ENCODE measurements around the gene UXS1.

UXS1 gene

GRCh38 chr2:106195981-106196380 lies 1.9 kb upstream of the UXS1 start:
- Mint-ChIP-seq H3K27ac (no peak overlapping the region), H3K9me3 (no peaks in the 10 kb centered on the region), H3K4me3 (no peak overlapping the region), H3K4me1 (peaks cover 26% of the 10 kb centered on the region), H3K36me3 (peaks cover 11% of the 10 kb centered on the region)
- ATAC-seq (no peak), DNase-seq (ENCODE audit: low spot score in 2 of 2) (no peak)

- Mint-ChIP-seq H3K4me1 (peaks cover 30% of the 10 kb centered on the region), H3K4me3 (peak overlapping the region; percentile 70), H3K27ac (no peak overlapping the region), H3K9me3 (no peaks in the 10 kb centered on the region), H3K36me3 (peaks cover 11% of the 10 kb centered on the region)
- ATAC-seq: no peak
- no peak for DNase-seq (ENCODE audit: low spot score in 2 of 2)
These were observed 1.4 kb upstream of the UXS1 start for GRCh38 chr2:106195456-106195855.

GRCh38 chr2:106193690-106193976 lies 468 bp downstream of the UXS1 start:
- Mint-ChIP-seq H3K4me3 (peak overlapping the region; percentile 70), H3K9me3 (no peaks in the 10 kb centered on the region), H3K36me3 (peaks cover 26% of the 10 kb centered on the region), H3K27ac (peak overlapping the region; percentile 29), H3K4me1 (peaks cover 47% of the 10 kb centered on the region)
- DNase-seq (ENCODE audit: low spot score in 2 of 2): no peak
- no peak for ATAC-seq

- ATAC-seq (peak; percentile 76), DNase-seq (ENCODE audit: low spot score in 2 of 2) (peak; percentile 26 to 74)
- Mint-ChIP-seq H3K9me3 (no peaks in the 10 kb centered on the region), H3K4me3 (peak overlapping the region; percentile 70), H3K27ac (peak overlapping the region; percentile 29), H3K36me3 (peaks cover 28% of the 10 kb centered on the region), H3K4me1 (peaks cover 53% of the 10 kb centered on the region)
These were observed 1.1 kb downstream of the UXS1 start for GRCh38 chr2:106192752-106193689.

GRCh38 chr2:106191511-106192016 lies 2.5 kb downstream of the UXS1 start:
- DNase-seq (ENCODE audit: low spot score in 2 of 2) (no peak), ATAC-seq (no peak)
- Mint-ChIP-seq H3K27ac (no peak overlapping the region), H3K9me3 (no peaks in the 10 kb centered on the region), H3K4me3 (peak overlapping the region; percentile 70), H3K4me1 (peaks cover 53% of the 10 kb centered on the region), H3K36me3 (peaks cover 28% of the 10 kb centered on the region)

GRCh38 chr2:106189764-106190468 lies 4.2 kb downstream of the UXS1 start:
- Mint-ChIP-seq H3K4me3 (no peak overlapping the region), H3K27ac (peak overlapping the region; percentile 18), H3K4me1 (peaks cover 54% of the 10 kb centered on the region), H3K9me3 (no peaks in the 10 kb centered on the region), H3K36me3 (peaks cover 25% of the 10 kb centered on the region)
- no peak for DNase-seq (ENCODE audit: low spot score in 2 of 2)
- no peak for ATAC-seq

GRCh38 chr2:106189325-106189724 lies 4.8 kb downstream of the UXS1 start:
- DNase-seq (ENCODE audit: low spot score in 2 of 2) (no peak), ATAC-seq (no peak)
- no peak overlapping the region for H3K4me3 Mint-ChIP-seq
- no peaks in the 10 kb centered on the region for H3K9me3 Mint-ChIP-seq
- H3K4me1 Mint-ChIP-seq: peaks cover 55% of the 10 kb centered on the region
- peaks cover 20% of the 10 kb centered on the region for H3K36me3 Mint-ChIP-seq
- H3K27ac Mint-ChIP-seq: peak overlapping the region; percentile 18

GRCh38 chr2:106187273-106187891 lies 6.7 kb downstream of the UXS1 start:
- H3K4me3 Mint-ChIP-seq: no peak overlapping the region
- H3K27ac Mint-ChIP-seq: no peak overlapping the region
- H3K9me3 Mint-ChIP-seq: no peaks in the 10 kb centered on the region
- H3K4me1 Mint-ChIP-seq: peaks cover 53% of the 10 kb centered on the region
- peaks cover 17% of the 10 kb centered on the region for H3K36me3 Mint-ChIP-seq
- no peak for ATAC-seq
- no peak for DNase-seq (ENCODE audit: low spot score in 2 of 2)

GRCh38 chr2:106185475-106186184 lies 8.5 kb downstream of the UXS1 start:
- Mint-ChIP-seq H3K36me3 (peaks cover 17% of the 10 kb centered on the region), H3K9me3 (no peaks in the 10 kb centered on the region), H3K4me1 (peaks cover 38% of the 10 kb centered on the region), H3K27ac (no peak overlapping the region), H3K4me3 (no peak overlapping the region)
- DNase-seq (ENCODE audit: low spot score in 2 of 2): no peak
- ATAC-seq: no peak

- Mint-ChIP-seq H3K4me3 (no peak overlapping the region), H3K36me3 (peaks cover 14% of the 10 kb centered on the region), H3K4me1 (peaks cover 33% of the 10 kb centered on the region), H3K9me3 (no peaks in the 10 kb centered on the region), H3K27ac (no peak overlapping the region)
- ATAC-seq: no peak
- DNase-seq (ENCODE audit: low spot score in 2 of 2): no peak
These were observed 9.2 kb downstream of the UXS1 start for GRCh38 chr2:106184857-106185256.

GRCh38 chr2:106184394-106184793 lies 9.7 kb downstream of the UXS1 start:
- ATAC-seq: no peak
- H3K27ac Mint-ChIP-seq: no peak overlapping the region
- peaks cover 30% of the 10 kb centered on the region for H3K4me1 Mint-ChIP-seq
- no peak for DNase-seq (ENCODE audit: low spot score in 2 of 2)
- H3K36me3 Mint-ChIP-seq: peaks cover 10% of the 10 kb centered on the region
- no peaks in the 10 kb centered on the region for H3K9me3 Mint-ChIP-seq
- no peak overlapping the region for H3K4me3 Mint-ChIP-seq

GRCh38 chr2:106183101-106183696 lies 10.9 kb downstream of the UXS1 start:
- H3K27ac Mint-ChIP-seq: no peak overlapping the region
- no peak for DNase-seq (ENCODE audit: low spot score in 2 of 2)
- H3K4me3 Mint-ChIP-seq: no peak overlapping the region
- H3K36me3 Mint-ChIP-seq: no peaks in the 10 kb centered on the region
- H3K9me3 Mint-ChIP-seq: no peaks in the 10 kb centered on the region
- peaks cover 27% of the 10 kb centered on the region for H3K4me1 Mint-ChIP-seq
- ATAC-seq: no peak

GRCh38 chr2:106181064-106181463 lies 13.0 kb downstream of the UXS1 start:
- no peak overlapping the region for H3K27ac Mint-ChIP-seq
- no peak overlapping the region for H3K4me3 Mint-ChIP-seq
- no peak for DNase-seq (ENCODE audit: low spot score in 2 of 2)
- peaks cover 35% of the 10 kb centered on the region for H3K4me1 Mint-ChIP-seq
- H3K36me3 Mint-ChIP-seq: peaks cover 4% of the 10 kb centered on the region
- no peak for ATAC-seq
- H3K9me3 Mint-ChIP-seq: no peaks in the 10 kb centered on the region

- Mint-ChIP-seq H3K27ac (no peak overlapping the region), H3K9me3 (no peaks in the 10 kb centered on the region), H3K4me3 (no peak overlapping the region), H3K4me1 (peaks cover 40% of the 10 kb centered on the region), H3K36me3 (peaks cover 4% of the 10 kb centered on the region)
- ATAC-seq (no peak), DNase-seq (ENCODE audit: low spot score in 2 of 2) (no peak)
These were observed 13.5 kb downstream of the UXS1 start for GRCh38 chr2:106180602-106181001.

- peak overlapping the region; percentile 80 for H3K27ac Mint-ChIP-seq
- H3K4me1 Mint-ChIP-seq: peaks cover 43% of the 10 kb centered on the region
- ATAC-seq: no peak
These were observed 15.4 kb downstream of the UXS1 start for GRCh38 chr2:106178716-106179115.

More at GRCh38 chr2:106178716-106179115, 15.4 kb downstream of the UXS1 start:
- Mint-ChIP-seq H3K9me3 (no peaks in the 10 kb centered on the region), H3K36me3 (peaks cover 4% of the 10 kb centered on the region), H3K4me3 (no peak overlapping the region)
- DNase-seq (ENCODE audit: low spot score in 2 of 2): no peak
